Measurements from ENCODE around the gene SPATS2L. TPM values are rescaled to one million over a fixed set of nuclear protein-coding genes. Genes with fewer than 3 reads are reported as not detected.

The SPATS2L gene
- total RNA-seq, 1 experiment from 2014 or later: 47.3 TPM

GRCh38 chr2:200523158-200523557 lies 216.7 kb downstream of the SPATS2L start:
- Mint-ChIP-seq H3K9me3 (peaks cover 0 to under 1% of the 10 kb centered on the region in 2 experiments; a peak in 2 of 5 replicates), H3K4me1 (peaks cover 13 to 17% of the 10 kb centered on the region in 2 experiments), H3K27me3 (ENCODE audit: low read depth) (peaks cover 12% of the 10 kb centered on the region), H3K4me3 (no peak overlapping the region), H3K36me3 (ENCODE audit: insufficient read depth in 1 of 3, low read depth in 3 of 3) (no peaks in the 10 kb centered on the region), H3K27ac (no peak overlapping the region)
- no peak overlapping the region for H2BK5ac ChIP-seq (ENCODE audit: insufficient read length, low read length)
- H3K23ac ChIP-seq (ENCODE audit: insufficient read length, low read depth, low read length): no peak overlapping the region
- H3K4me1 ChIP-seq (ENCODE audit: insufficient read depth, low read length): no peaks in the 10 kb centered on the region; the same call in 1 of the 2 replicates
- no peak overlapping the region for H2AK5ac ChIP-seq (ENCODE audit: insufficient read length, low read length)
- H2AFZ ChIP-seq (ENCODE audit: low read length): no peak overlapping the region
- DNase-seq: no peak
- no peak overlapping the region for H3T11ph ChIP-seq (ENCODE audit: low read length)
- H3K4ac ChIP-seq (ENCODE audit: low read depth, low read length): no peak overlapping the region
- H3K27ac ChIP-seq (ENCODE audit: insufficient read length, low read depth, low read length): no peak overlapping the region
- H4K91ac ChIP-seq (ENCODE audit: insufficient read length, low read depth, low read length): no peak overlapping the region
- no peak overlapping the region for H4K8ac ChIP-seq (replicated peaks; ENCODE audit: insufficient read length, low read depth, low read length)
- no peak overlapping the region for H3K18ac ChIP-seq (ENCODE audit: insufficient read length, low read depth, low read length)
- H2BK120ac ChIP-seq (ENCODE audit: low read depth, low read length, poor library complexity, severe bottlenecking): no peak overlapping the region
- no peak overlapping the region for H3K56ac ChIP-seq (ENCODE audit: insufficient read length, low read depth, low read length)
- H2BK12ac ChIP-seq (ENCODE audit: insufficient read length, low read depth, low read length): no peak overlapping the region
- no peaks in the 10 kb centered on the region for H4K20me1 ChIP-seq (ENCODE audit: control insufficient read depth, insufficient read depth, insufficient read length)
- no peaks in the 10 kb centered on the region for H3K9me3 ChIP-seq (ENCODE audit: control insufficient read depth, low read depth, low read length)
- no peaks in the 10 kb centered on the region for H3K79me1 ChIP-seq (ENCODE audit: insufficient read depth, low read depth, low read length, poor library complexity, severe bottlenecking)
- no peak overlapping the region for H2BK15ac ChIP-seq (ENCODE audit: low read depth, low read length)
- peaks cover 4% of the 10 kb centered on the region for H3K23me2 ChIP-seq (ENCODE audit: insufficient read length, low read depth, low read length, poor library complexity, severe bottlenecking)
- peaks cover 6% of the 10 kb centered on the region; the same call in 1 of the 2 replicates for H3K79me2 ChIP-seq (ENCODE audit: insufficient read depth, low read length)
- TF ChIP-seq CTCF (conservative IDR thresholded peaks at IDR 0.05): no peak
- H4K5ac ChIP-seq (ENCODE audit: insufficient read length, low read depth, low read length): no peak overlapping the region
- H3K9ac ChIP-seq (ENCODE audit: extremely low read depth, insufficient read length, low read length): no peak overlapping the region
- WGBS (ENCODE audit: extremely low coverage, insufficient read length, low lambda C conversion rate): no CpG with 5 or more reads among the region's 3 CpGs
- no peak overlapping the region for H3K4me2 ChIP-seq (ENCODE audit: insufficient read depth, insufficient read length, low read length)
- H2BK20ac ChIP-seq (ENCODE audit: low read depth, low read length, poor library complexity, severe bottlenecking): no peak overlapping the region
- H3K27me3 ChIP-seq (ENCODE audit: insufficient read depth, low read length): no peaks in the 10 kb centered on the region; the same call in 1 of the 2 replicates
- H3K14ac ChIP-seq (ENCODE audit: insufficient read depth, low read length): no peak overlapping the region
